ENCODE results near the gene TMEM130.

The TMEM130 gene, protein sequence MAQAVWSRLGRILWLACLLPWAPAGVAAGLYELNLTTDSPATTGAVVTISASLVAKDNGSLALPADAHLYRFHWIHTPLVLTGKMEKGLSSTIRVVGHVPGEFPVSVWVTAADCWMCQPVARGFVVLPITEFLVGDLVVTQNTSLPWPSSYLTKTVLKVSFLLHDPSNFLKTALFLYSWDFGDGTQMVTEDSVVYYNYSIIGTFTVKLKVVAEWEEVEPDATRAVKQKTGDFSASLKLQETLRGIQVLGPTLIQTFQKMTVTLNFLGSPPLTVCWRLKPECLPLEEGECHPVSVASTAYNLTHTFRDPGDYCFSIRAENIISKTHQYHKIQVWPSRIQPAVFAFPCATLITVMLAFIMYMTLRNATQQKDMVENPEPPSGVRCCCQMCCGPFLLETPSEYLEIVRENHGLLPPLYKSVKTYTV

DNA sequence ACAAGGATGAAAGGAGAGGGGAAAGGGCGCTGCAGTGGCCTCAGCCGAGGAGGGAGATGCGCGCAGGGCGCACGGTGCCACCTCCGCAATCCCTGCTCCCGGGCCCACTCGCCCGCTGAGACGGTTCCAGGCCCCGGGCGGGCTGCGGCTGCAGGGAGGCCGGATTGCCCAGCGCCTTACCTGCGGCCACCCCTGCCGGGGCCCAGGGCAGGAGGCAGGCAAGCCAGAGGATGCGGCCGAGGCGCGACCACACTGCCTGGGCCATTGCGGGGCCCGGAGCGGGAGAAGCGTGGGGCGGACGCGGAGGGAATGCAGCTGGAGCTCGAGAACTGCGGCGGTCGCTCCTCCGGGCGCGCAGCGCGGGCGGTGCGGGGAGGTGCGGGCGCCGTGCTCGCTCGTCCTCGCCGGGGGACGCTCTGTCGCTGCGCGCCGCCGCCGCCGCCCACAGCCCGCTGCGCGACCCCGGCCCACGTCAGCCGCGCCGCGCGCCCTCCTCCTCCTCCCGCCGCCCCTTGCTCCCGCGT, at the start of gene TMEM130:
Gene TMEM130 (minus strand): TSS at position 418 of the 524 bp plus-strand sequence. CDS start 153 bp downstream, at position 265.
- no peak for DNase-seq (ENCODE audit: low read depth in 1 of 2, low spot score in 1 of 2)

DNA sequence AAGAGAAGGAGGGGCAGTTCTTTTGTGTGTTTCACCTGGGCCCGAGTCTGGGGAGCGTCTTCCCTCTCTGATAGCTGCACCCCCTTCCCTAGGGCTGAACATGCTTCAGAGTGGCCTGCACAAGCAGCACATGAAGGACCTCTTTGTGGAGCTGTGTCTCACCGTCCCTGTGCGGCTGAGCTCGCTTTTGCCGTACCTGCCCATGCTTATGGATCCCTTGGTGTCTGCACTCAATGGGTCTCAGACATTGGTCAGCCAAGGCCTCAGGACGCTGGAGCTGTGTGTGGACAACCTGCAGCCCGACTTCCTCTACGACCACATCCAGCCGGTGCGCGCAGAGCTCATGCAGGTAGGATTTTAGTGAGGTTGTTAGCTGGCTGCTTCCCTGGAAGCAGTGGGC, 47.5 kb upstream of the TMEM130 start:
- no peak for DNase-seq (ENCODE audit: low read depth in 1 of 2, low spot score in 1 of 2)

DNA sequence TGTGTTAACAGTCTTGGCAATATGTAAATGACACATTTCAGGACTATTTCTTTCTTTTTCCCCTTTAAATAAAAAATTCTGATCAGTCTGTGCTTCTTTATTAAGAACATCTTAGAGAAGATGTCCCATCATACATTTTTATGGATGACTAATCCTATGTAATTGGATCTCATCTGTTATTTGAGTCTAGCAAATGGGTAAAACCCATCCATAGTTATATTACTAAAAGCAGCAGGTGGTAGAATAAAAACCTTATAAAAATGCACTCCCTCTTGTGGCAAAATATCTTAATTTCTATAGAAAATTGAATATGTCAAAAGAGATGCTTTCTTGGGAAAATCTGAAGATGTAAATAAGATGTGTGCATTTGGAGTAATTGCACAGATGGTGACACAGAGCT, 43.8 kb upstream of the TMEM130 start:
- no peak for DNase-seq (ENCODE audit: low read depth in 1 of 2, low spot score in 1 of 2)

DNA sequence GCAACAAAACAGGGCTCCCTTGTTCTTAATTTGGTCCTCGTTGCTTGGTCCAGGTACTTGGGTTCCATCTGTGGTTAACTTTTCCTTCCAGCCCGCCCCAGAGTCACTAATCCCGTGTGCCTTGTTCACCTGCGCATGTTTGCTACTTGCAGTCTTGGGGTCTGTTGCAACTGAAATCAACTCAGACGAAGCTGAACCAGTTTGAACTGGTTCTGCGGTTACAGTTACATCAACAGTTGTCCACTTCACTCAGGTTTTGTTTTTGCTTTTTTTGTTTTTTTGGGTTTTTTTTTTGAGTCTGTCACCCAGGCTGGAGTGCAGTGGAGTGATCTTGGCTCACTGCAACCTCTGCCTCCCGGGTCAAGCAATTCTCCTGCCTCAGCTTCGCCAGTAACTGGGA, 43.2 kb upstream of the TMEM130 start:
- no peak for DNase-seq (ENCODE audit: low read depth in 1 of 2, low spot score in 1 of 2)

DNA sequence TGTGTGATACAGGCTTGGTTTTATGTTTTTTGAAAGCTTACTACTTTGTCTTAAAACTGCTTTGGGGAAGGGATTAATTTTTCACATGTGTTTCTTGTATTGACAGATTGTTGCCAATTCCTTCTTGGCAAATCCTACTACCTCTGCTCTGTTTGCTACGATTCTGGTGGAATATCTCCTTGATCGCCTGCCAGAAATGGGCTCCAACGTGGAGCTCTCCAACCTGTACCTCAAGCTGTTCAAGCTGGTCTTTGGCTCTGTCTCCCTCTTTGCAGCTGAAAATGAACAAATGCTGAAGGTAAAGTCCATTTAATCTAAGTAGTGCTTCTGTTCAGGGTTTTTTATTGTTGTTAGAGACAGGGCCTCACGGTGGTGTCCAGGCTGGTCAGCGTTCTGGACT, 42.1 kb upstream of the TMEM130 start:
- no peak for DNase-seq (ENCODE audit: low read depth in 1 of 2, low spot score in 1 of 2)

DNA sequence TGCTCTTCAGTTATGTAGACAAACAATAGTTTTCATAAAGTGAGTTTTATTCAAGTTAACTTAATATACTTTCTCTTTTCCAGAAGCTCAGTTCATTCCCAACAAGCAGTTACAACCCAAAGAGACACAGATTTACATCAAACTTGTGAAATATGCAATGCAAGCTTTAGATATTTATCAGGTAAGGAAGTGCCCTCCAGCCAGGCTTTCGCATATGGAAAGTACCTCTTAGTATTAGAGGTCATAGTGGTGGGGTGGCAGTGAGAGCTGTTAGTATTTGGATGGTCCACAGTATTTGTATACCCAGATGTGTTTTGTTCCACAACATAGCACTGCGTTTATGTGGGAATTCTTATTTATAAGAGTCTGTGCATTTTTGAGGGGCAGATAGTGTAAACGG, 40.6 kb upstream of the TMEM130 start:
- DNase-seq (ENCODE audit: low read depth in 1 of 2, low spot score in 1 of 2): no peak

DNA sequence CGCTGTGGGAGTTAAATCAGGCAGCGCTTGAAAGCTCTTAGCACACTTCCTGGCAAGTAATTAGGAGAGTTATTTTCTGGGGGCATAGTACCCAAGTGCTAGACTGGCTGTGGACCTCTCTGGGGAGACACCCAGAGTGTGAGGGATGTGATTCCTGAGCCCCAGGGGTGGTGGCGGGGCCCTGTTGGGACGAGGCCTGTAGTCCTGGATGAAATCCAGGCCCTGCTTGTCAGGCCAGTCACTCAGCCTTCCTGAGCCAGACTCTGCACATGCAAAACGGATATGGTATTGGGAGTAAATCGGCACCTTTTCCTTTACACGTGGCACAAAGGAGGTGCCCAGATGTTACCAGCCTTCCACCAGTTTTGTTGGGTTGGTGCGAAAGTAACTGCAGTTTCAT, 39.7 kb upstream of the TMEM130 start:
- DNase-seq (ENCODE audit: low read depth in 1 of 2, low spot score in 1 of 2): no peak

DNA sequence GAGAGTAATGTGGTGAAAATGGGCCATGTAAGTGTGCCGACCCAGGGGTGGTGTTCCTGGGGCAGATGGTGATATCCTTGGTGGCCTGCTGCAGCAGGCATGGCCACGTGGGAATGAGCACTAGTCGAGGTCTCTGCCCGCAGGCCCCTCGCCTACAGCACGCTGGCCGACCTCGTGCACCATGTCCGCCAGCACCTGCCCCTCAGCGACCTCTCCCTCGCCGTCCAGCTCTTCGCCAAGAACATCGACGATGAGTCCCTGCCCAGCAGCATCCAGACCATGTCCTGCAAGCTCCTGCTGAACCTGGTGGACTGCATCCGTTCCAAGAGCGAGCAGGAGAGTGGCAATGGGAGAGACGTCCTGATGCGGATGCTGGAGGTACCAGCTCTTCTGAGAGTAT, 38.8 kb upstream of the TMEM130 start:
- DNase-seq (ENCODE audit: low read depth in 1 of 2, low spot score in 1 of 2): no peak

DNA sequence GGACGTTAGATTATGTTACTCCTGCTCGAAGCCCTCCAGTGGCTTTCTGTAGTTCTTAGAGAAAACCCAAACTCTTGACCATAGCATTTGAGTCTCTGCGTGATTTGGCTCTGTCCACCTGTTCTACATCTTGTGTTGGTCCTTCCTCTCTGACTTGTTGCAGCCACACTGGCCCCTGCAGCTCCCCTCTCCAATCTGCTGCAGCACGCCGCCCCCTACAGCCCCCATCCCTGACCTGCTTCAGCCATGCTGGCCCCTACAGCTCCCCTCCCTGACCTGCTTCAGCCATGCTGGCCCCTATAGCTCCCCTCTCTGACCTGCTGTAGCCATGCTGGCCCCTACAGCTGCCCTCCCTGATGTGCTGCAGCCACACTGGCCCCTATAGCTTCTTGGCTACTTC, 37.8 kb upstream of the TMEM130 start:
- no peak for DNase-seq (ENCODE audit: low read depth in 1 of 2, low spot score in 1 of 2)

DNA sequence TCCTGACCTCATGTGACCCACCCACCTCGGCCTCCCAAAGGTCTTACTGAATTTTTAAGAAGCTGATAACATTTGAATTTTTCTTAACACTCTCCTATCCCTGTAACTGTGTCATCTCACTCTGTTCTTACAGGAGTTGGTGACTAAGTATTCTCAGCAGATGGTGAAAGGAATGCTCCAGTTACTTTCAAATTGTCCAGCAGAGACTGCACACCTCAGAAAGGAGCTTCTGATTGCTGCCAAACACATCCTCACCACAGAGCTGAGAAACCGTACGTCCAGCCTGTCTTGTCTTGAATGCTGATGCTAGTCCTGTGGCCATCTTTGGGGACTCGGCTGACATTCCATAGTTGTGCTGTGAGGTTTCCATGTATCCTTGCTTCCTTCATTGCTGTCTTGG, 33.4 kb upstream of the TMEM130 start:
- no peak for DNase-seq (ENCODE audit: low read depth in 1 of 2, low spot score in 1 of 2)

DNA sequence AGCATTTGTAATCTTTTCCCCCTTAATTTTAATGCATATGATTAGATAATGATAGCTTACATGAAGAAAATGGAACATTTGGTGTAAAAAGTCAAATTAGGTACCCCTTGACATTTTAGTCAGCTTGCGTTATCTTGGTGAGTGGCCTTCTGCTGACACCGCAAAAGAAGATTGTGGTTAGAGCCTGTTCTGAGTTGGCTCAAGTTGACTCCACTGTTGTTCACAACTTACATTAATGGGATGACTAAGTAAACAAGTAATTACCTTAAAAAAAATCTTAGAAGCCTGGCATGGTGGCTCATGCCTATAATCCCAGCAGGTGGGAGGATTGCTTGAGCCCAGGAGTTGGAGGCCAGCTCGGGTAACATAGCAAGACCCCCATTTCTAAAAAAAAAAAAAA, 32.7 kb upstream of the TMEM130 start:
- DNase-seq (ENCODE audit: low read depth in 1 of 2, low spot score in 1 of 2): no peak

DNA sequence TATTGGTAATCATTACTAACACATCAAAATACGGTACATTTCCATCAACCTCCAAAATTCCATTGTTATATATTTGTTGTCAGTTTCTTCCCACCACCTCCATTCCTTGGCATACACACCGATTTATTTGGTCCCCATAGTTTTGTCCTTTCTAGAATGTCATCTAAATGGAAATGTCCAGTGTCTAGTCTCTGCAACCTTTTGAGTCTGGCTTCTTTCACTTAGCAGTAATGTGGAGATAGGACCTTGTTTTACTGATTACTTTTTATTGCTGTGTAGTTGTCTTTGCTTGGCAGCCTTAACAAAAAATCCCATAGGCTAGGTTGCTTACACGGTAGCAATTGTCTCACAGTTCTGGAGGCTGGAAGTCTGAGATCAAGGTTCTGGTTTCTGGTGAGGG, 31.0 kb upstream of the TMEM130 start:
- no peak for DNase-seq (ENCODE audit: low read depth in 1 of 2, low spot score in 1 of 2)

DNA sequence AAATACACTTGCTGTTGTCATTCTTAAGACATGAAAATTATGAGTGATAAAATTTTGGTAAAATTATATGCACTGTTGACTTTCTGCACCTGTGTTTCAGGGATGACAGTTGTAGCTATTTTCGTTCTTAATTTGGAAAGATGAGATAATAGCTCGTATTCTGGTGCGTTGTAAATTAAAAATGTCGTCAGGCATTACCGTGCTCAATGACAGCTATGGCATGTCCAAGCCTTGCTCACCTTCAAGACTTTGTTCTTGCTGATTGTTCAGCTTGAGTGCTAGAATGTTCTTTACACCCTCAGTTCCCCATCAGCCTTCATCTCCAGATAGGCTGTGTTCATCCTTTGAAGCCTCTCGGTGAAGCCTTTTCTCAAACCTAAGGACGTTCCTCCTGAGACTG, 30.0 kb upstream of the TMEM130 start:
- DNase-seq (ENCODE audit: low read depth in 1 of 2, low spot score in 1 of 2): no peak

DNA sequence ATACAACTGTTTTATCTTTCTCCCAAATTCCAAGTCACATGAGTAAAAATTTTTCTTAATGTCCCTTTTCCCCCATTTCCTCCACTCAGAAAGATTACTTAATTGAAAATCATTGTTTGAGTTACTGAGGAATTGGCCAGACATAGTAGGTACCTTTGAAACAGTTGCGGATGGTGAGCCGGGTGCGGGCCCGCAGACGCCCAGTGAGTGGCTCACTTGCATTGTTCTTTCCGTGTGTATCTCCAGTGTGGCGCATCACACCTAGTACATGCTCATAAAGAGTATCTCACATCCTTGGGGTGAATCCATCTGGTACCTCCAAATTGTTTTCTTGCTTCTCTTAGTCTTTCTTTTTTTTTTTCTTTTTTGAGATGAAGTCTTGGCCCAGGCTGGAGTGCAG, 22.8 kb upstream of the TMEM130 start:
- DNase-seq (ENCODE audit: low read depth in 1 of 2, low spot score in 1 of 2): no peak

DNA sequence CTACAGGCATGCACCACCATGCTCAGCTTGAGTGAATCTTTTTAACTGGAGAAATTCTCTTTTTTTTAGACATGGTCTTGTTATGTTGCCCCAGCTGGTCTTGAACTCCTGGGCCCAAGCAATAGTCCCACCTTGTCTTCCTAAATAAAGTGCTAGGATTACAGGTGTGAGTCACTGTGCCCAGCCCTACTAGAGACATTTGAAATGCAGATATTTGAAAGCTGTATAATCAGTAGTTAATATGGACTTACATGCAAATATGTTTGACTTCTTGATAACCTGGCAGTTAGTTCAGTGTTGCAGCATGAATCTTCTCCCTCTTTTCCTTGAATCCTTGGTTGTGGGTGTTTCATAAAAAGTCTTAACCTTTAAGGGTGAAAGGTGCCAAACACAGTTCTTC, 17.2 kb upstream of the TMEM130 start:
- no peak for DNase-seq (ENCODE audit: low read depth in 1 of 2, low spot score in 1 of 2)

DNA sequence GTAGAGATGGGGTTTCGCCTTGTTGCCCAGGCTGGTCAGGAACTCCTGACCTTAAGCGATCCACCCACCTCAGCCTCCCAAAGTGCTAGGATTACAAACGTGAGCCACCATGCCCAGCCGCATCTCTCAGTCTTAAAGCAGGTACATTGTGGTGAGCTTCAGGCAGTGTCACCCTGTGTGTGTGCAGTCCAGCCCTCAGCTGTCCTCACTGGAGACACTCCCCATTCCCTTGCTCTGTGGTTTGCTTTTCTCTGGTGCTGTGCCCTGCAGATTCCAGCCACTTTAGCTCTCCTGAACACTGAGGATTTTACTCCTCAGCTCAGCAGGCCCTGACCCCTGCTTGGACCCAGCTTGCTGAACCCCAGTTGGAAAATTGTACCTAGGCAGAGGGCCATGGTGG, 14.6 kb upstream of the TMEM130 start:
- DNase-seq (ENCODE audit: low read depth in 1 of 2, low spot score in 1 of 2): no peak

DNA sequence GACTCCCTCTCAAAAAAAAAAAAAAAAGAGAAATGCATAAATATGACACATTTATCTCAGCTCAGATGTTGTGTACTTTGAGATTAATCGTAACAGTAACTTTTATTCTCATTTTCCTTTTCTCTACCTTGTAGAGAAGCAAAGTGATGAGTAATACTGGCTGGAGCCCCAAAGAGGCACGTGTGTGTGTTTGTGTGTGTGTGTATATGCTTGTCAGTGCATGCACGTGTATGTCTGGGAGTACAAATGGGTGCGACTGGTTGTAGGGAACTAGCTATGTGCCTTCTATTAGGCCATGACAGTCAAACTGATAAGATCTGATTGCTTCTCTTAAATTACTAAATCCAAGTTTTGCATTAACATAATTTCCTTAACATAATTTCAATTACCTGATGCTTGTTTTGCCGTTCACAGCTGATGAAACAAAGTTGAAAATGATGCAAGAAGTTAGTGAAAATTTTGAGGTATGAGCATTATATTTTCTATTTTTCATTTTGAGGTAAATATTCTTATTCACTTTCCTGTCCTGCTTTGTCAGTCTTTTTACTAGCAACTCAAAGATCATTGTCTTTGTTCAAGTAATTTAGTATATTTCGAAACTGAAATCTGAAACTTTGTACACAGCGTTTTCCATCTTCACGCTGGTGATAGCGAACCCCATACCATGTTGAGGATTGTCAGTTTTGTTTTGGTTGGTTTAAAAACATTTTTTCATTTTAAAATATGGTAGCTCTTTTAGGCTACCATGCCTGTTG, 11.9 kb upstream of the TMEM130 start:
- no peak for DNase-seq (ENCODE audit: low read depth in 1 of 2, low spot score in 1 of 2)

DNA sequence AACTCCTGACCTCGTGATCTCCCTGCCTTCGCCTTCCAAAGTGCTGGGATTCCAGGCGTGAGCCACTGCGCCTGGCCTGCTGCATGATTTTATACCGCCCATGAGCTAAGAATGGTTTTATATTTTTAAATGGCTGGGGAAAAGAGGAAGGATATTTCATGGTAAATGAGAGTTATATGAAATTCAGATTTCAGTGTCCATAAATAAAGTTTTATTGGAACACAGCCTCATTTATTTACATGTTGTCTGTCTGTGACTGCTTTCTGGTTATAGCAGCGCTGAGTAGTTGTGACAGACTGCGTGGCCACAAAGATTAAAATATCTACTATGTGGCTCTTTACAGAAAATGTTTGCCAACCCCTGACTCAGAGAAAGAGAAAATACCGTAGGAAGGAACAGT, 10.7 kb upstream of the TMEM130 start:
- no peak for DNase-seq (ENCODE audit: low read depth in 1 of 2, low spot score in 1 of 2)

DNA sequence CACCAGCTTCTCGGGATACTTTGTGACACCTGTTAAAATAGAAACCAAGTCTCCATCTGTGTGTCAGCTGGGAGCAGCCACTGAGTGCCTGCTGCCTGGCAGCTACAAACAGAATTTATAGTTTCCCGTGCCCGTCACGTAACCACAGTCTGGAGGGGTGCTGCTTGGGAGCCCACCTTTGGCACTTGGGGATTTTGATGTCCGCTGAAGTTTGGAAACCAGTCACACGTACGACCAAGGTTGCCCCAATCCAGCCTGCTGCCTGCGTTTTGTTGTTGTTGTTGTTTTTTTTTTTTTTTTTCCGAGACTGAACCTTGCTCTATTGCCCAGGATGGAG, 10.1 kb upstream of the TMEM130 start:
- no peak for DNase-seq (ENCODE audit: low read depth in 1 of 2, low spot score in 1 of 2)

DNA sequence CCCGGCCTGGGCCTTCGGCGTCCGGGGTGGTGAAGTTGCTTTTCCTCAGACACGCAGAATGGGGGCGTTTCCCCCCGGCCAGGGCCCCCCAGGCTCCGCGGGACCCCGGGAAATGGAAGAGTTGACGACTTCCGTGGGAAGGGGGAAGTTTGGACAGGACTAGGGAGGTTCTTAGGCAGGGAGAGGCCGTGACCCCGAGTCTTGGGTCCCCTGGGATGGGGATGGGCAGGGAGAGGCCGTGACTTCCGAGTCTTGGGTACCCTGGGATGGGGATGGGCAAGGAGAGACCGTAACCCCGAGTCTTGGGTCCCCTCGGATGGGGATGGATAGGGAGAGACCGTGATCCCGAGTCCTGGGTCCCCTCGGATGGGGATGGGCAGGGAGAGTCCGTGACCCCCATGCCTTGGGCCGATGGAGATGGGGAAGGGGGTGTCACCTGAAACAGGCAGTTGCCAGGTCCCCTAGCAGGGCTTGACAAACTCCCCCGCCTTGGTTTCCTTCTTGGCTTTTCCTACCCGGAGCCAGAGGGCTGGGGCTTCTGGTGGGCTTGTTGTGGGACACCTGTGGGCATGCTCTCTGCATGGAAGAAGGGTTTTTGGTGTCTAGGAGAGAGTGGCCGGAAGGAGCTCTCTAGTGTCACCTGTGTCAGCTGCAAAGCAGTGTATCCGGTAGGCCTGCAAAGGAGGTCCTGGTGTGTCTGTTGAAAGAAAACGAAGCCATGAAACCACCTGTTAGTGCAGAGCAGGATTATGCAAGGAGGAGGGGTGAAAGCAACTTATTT, 9.6 kb upstream of the TMEM130 start:
- DNase-seq (ENCODE audit: low read depth in 1 of 2, low spot score in 1 of 2): peak; percentile 26 to 27

DNA sequence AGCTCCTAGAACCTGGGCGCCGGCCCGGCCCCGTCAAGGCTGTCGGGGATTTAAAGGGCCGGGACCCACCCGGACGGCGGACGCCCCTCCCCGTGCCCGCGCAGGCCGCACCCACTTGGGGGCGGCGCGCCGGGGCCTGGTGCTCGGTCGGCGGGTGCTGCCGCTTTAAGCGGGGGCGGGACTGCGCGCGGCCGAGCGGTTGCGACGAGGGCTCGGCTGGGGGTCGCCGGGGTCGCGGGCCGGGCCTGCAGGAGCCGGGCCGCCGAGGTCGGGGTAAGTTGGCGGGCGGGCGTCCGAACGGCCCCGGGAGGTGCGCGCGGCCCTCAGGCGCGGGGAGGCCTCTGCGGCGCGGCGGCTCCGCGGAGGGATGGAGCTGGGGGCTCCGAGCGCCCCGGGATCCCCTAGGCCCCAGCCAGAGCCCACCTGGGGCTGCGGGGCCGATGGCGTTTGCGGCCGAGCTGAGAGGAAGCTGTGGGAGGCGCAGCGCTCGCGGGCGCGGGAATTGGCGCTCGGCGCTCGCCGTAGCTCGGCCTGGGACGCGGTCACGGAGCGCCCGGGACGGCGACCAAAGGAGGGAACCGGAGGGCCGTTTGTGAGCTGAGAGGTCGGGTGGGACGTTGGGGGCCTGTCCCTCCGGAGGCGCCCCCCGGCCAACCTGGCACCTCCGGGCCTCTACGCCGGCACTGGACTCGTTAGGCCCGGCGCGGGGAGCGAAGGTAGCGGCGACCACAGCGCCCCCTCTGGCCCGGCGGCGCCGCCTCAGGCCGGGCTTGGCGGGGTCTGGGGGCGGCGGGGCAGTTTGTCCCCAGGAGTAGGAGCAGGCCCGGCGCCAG, 8.8 kb upstream of the TMEM130 start, which contains the start of gene TRRAP:
Gene TRRAP (plus strand): TSS at position 168 of the 833 bp plus-strand sequence. CDS start 2,619 bp downstream, outside the sequence.
- DNase-seq (ENCODE audit: low read depth in 1 of 2, low spot score in 1 of 2): peak; percentile 58 to 72
